GM12878 (cell line): ENCODE results near the gene CA10. TPM values are rescaled to one million over a fixed set of nuclear protein-coding genes. Genes with fewer than 3 reads are reported as not detected.

ENCODE experiments used
- ATAC-seq: fragments of 200-7000 bp; cut with Tn5 transposase; 3 replicates; pipeline ENCODE4 v1.9.1; 2020; ENCODE audit warnings: mild to moderate bottlenecking, moderate library complexity
- BruUV-seq: library from RNA; stranded (reverse); fragments of 400-500 nt; replicated peaks from 2 replicates; lab custom pipeline; 2021; lab: Mats Ljungman, UMichigan
- CTCF ChIA-PET: fragments of 300-600 bp; sonication (Branson Sonifier 250); formaldehyde crosslinking; extraction: SDS; loops from one replicate; lab custom pipeline; 2021; ENCODE audit warnings: inconsistent platforms; lab: Yijun Ruan, JAX
- POLR2A ChIA-PET: fragments of 350-600 bp; formaldehyde crosslinking; extraction: SDS; loops from one replicate; lab custom pipeline; 2021; ENCODE audit warnings: inconsistent platforms; lab: Charles Lee
- RAD21 ChIA-PET: fragments of 300-600 bp; sonication (Branson Sonifier 250); formaldehyde crosslinking; loops from one replicate; lab custom pipeline; 2023; ENCODE audit warnings: antibody characterized with exemption; ENCODE audit not compliant: unreplicated experiment; lab: Charles Lee
- SMC1A ChIA-PET: fragments of 300-600 bp; sonication (Branson Sonifier 250); formaldehyde crosslinking; loops from one replicate; lab custom pipeline; 2023; ENCODE audit not compliant: unreplicated experiment, uncharacterized antibody; lab: Charles Lee
- DNase-seq: peaks from one replicate; pipeline ENCODE4 v3.0.0-alpha.2; 2011; ENCODE audit warnings: low read depth, low spot score
- FAIRE-seq: peaks from 3 replicates; lab custom pipeline; 2011; peaks lifted over from hg19 to GRCh38; lab: Jason Lieb, UNC
- H2AFZ ChIP-seq: 2 replicates; pipeline ENCODE4 v1.6.0; 2011; ENCODE audit warnings: low read depth, low read length, control low read depth; ENCODE audit not compliant: control insufficient read depth
- H3K27ac ChIP-seq: 2 replicates; pipeline ENCODE4 v1.5.1; 2011; ENCODE audit warnings: control low read depth; ENCODE audit not compliant: control insufficient read depth, insufficient read depth
- H3K27me3 ChIP-seq, 2 experiments: replicated peaks in 1 of 2; 2 replicates each; pipeline versions ENCODE4 v1.6.0 to v1.6.1; 2011; ENCODE audit warnings: low read length in 1 of 2; ENCODE audit not compliant: control insufficient read depth in 2 of 2, insufficient read depth in 2 of 2
- H3K36me3 ChIP-seq, 2 experiments: 2 replicates each; pipeline ENCODE4 v1.5.1; 2011; ENCODE audit warnings: low read length in 1 of 2; ENCODE audit not compliant: control insufficient read depth in 2 of 2, insufficient read depth in 2 of 2
- H3K4me1 ChIP-seq: 2 replicates; pipeline ENCODE4 v1.6.1; 2011; ENCODE audit warnings: mild to moderate bottlenecking, low read length, moderate library complexity, mixed read lengths; ENCODE audit not compliant: control insufficient read depth, insufficient read depth
- H3K4me2 ChIP-seq: 2 replicates; pipeline ENCODE4 v1.6.0; 2011; ENCODE audit warnings: control low read depth; ENCODE audit not compliant: control insufficient read depth, insufficient read depth
- H3K4me3 ChIP-seq: fragments of 200-600 bp; sonication (generic); 2 replicates; pipeline ENCODE4 v1.5.1; 2016
- H3K79me2 ChIP-seq: 2 replicates; pipeline ENCODE4 v1.6.0; 2011; ENCODE audit warnings: low read length; ENCODE audit not compliant: control insufficient read depth, insufficient read depth
- H3K9ac ChIP-seq: 2 replicates; pipeline ENCODE4 v1.8.0; 2011; ENCODE audit warnings: low read length, control low read depth, mixed read lengths; ENCODE audit not compliant: control insufficient read depth, insufficient read depth
- H3K9me3 ChIP-seq: replicated peaks from 3 replicates; pipeline ENCODE4 v1.5.1; 2011; ENCODE audit warnings: mild to moderate bottlenecking, low read length; ENCODE audit not compliant: control insufficient read depth, insufficient read depth
- H4K20me1 ChIP-seq: 2 replicates; pipeline ENCODE4 v1.6.0; 2011; ENCODE audit not compliant: control insufficient read depth, insufficient read depth
- ASH2L ChIP-seq: fragments of 300-600, 200-600 bp; sonication (generic); IDR thresholded peaks from 2 replicates; pipeline ENCODE4 v1.6.1; 2017; ENCODE audit warnings: low read depth, mild to moderate bottlenecking, borderline replicate concordance
- CHD4 ChIP-seq: fragments of 200-600 bp; sonication (generic); IDR thresholded peaks from 2 replicates; pipeline ENCODE4 v1.6.1; 2016; ENCODE audit warnings: mild to moderate bottlenecking
- HCFC1 ChIP-seq: fragments of 150-350 bp; IDR thresholded peaks from 2 replicates; pipeline ENCODE4 v1.6.1; 2014; ENCODE audit warnings: low read length
- LARP7 ChIP-seq: fragments of 450-650 bp; IDR thresholded peaks from 2 replicates; pipeline ENCODE4 v1.6.1; 2017; ENCODE audit warnings: mild to moderate bottlenecking
- MAX ChIP-seq: IDR thresholded peaks from 2 replicates; pipeline ENCODE4 v1.6.1; 2012; ENCODE audit warnings: low read depth, low read length, improper control_type of control experiment
- MTA3 ChIP-seq: IDR thresholded peaks from 2 replicates; pipeline ENCODE4 v1.6.1; 2012; ENCODE audit warnings: low read length, inconsistent platforms, borderline replicate concordance
- NBN ChIP-seq: fragments of 450-650 bp; IDR thresholded peaks from 2 replicates; pipeline ENCODE4 v1.6.1; 2016
- NR2F1 ChIP-seq: fragments of 450-650 bp; conservative IDR thresholded peaks from 2 replicates; pipeline ENCODE4 v1.6.1; 2017; ENCODE audit warnings: mild to moderate bottlenecking
- POLR2A ChIP-seq: IDR thresholded peaks from 2 replicates; pipeline ENCODE4 v1.6.1; 2011; ENCODE audit warnings: low read depth, mild to moderate bottlenecking, low read length
- POU2F2 ChIP-seq: IDR thresholded peaks from 3 replicates; pipeline ENCODE4 v1.6.1; 2011; ENCODE audit warnings: low read depth, mild to moderate bottlenecking, low read length, borderline replicate concordance
- RELB ChIP-seq: fragments of 450-650 bp; IDR thresholded peaks from 2 replicates; pipeline ENCODE4 v1.6.1; 2017; ENCODE audit warnings: low read depth, mild to moderate bottlenecking, moderate library complexity
- REST ChIP-seq: IDR thresholded peaks from 2 replicates; pipeline ENCODE4 v1.6.1; 2012; ENCODE audit warnings: mild to moderate bottlenecking, low read depth, low read length
- SMARCA5 ChIP-seq: fragments of 450-650 bp; IDR thresholded peaks from 2 replicates; pipeline ENCODE4 v1.6.1; 2017; ENCODE audit warnings: mild to moderate bottlenecking
- SMC3 ChIP-seq: IDR thresholded peaks from 2 replicates; pipeline ENCODE4 v1.6.1; 2011; ENCODE audit warnings: low read length, improper control_type of control experiment, borderline replicate concordance
- USF2 ChIP-seq: IDR thresholded peaks from 2 replicates; pipeline ENCODE4 v1.6.1; 2011; ENCODE audit warnings: low read depth, low read length, improper control_type of control experiment, borderline replicate concordance
- ZNF207 ChIP-seq: fragments of 450-650 bp; IDR thresholded peaks from 2 replicates; pipeline ENCODE4 v1.6.1; 2014; ENCODE audit warnings: antibody characterized with exemption, mild to moderate bottlenecking, borderline replicate concordance
- WGBS: methylation state at CpG from one replicate; pipeline ENCODE4 v1.1.6; 2016; ENCODE audit warnings: low lambda C conversion rate; ENCODE audit not compliant: insufficient replicate concordance, insufficient coverage; ENCODE audit errors: missing lambda C conversion rate; 5-methylcytosine and 5-hydroxymethylcytosine counted together
- in situ Hi-C: fragments of 300-500 bp; cut with MboI; formaldehyde crosslinking; loops from 9 replicates; pipeline ENCODE4 v1.14.3; 2018; ENCODE audit warnings: mixed read lengths
- intact Hi-C: fragments of 100-400 bp; cut with micrococcal nuclease; formaldehyde crosslinking; loops from one replicate; pipeline ENCODE4 v1.14.2; 2022; ENCODE audit not compliant: unreplicated experiment
- polyA plus RNA-seq, 11 experiments: library from polyadenylated mRNA; depleted of rRNA in 4 of 11; unstranded in 6 of 11; stranded (reverse) in 5 of 11; fragments of >200 nt; fragmentation: Nextera tagmentation in 4 of 11; fragmentation: Illumina TruSeq in 1 of 11; extraction: Ambion mirVana in 4 of 11; extraction: Trizol in 1 of 11; gene quantifications; 1 replicate in 1 of 11; 2 replicates in 10 of 11; pipeline versions ENCODE4 v1.2.1 to v1.2.3, GENCODE V29; 2011 to 2016; ENCODE audit warnings: inconsistent platforms in 2 of 11, missing spikeins in 2 of 11, low read depth in 1 of 11
- total RNA-seq, 4 experiments: library from RNA; depleted of rRNA in 3 of 4; stranded (reverse); fragments of >200 nt in 3 of 4; fragmentation: Illumina TruSeq in 1 of 4; extraction: Trizol in 1 of 4; gene quantifications; 2 replicates each; pipeline versions ENCODE4 v1.2.1 to v1.2.3, GENCODE V29; 2013 to 2021

CA10 gene
- total and polyA plus RNA-seq, 10 of the 15 experiments (the other 5 are each of a cell fraction or from before 2014, with no cell fraction given), result not detected

GRCh38 chr17:51676691-51677487, 481.6 kb downstream of the CA10 start:
- no peak for FAIRE-seq
- in situ Hi-C loops, result no loop called here

More at GRCh38 chr17:51676691-51677487, 481.6 kb downstream of the CA10 start:
- Histone ChIP-seq H3K4me2 (no peak overlapping the region), H3K27me3 (no peaks in the 10 kb centered on the region), H3K36me3 (no peaks in the 10 kb centered on the region), H4K20me1 (no peaks in the 10 kb centered on the region), H3K27ac (no peak overlapping the region), H2AFZ (no peak overlapping the region), H3K79me2 (no peaks in the 10 kb centered on the region), H3K9me3 (no peaks in the 10 kb centered on the region), H3K9ac (no peak overlapping the region), H3K4me1 (no peaks in the 10 kb centered on the region), H3K4me3 (no peak overlapping the region)
- intact Hi-C loops, result no loop called here
- TF ChIP-seq CHD4 (no peak), MAX (no peak), ASH2L (no peak), NBN (no peak), SMC3 (no peak), LARP7 (no peak), HCFC1 (no peak), POLR2A (no peak), POU2F2 (no peak), RELB (no peak), SMARCA5 (no peak), NR2F1 (no peak), REST (no peak), ZNF207 (no peak), MTA3 (no peak), USF2 (no peak)
- DNase-seq (no peak), ATAC-seq (no peak)
- ChIA-PET CTCF (no interaction called here), SMC1A (no interaction called here), POLR2A (no interaction called here), RAD21 (no interaction called here)
- 14% methylated on average over 5 of the region's 5 CpGs for WGBS
- no TSS peak for BruUV-seq
